GM18861 (cell line): ENCODE data around the gene RFPL1.

Experiments
- ATAC-seq: cut with Tn5 transposase; IDR thresholded peaks from one replicate; pipeline ENCODE4 v1.9.1; 2021; ENCODE audit not compliant: unreplicated experiment

RFPL1 gene

DNA sequence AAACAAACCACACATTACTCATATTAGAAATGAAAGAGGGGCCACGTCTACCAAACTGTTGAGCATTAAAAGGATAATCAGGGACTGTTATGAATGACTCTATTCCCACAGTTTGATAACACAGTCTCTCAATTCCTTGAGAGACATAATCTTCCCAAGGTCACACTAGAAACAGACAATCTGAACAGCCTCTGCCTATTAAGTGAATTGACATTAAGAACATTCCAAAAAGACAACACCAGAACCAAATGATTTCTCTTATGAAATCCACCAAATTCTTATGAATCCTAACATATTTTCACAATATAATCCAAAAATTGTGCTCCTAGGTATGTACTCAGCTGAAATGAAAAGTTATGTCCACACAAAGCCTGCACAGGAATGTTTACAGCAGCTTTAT, 4.6 kb downstream of the RFPL1 start:
- no peak for ATAC-seq

- ATAC-seq = no peak
These were observed 5.1 kb downstream of the RFPL1 start for GRCh38 chr22:29443452-29443851.

DNA sequence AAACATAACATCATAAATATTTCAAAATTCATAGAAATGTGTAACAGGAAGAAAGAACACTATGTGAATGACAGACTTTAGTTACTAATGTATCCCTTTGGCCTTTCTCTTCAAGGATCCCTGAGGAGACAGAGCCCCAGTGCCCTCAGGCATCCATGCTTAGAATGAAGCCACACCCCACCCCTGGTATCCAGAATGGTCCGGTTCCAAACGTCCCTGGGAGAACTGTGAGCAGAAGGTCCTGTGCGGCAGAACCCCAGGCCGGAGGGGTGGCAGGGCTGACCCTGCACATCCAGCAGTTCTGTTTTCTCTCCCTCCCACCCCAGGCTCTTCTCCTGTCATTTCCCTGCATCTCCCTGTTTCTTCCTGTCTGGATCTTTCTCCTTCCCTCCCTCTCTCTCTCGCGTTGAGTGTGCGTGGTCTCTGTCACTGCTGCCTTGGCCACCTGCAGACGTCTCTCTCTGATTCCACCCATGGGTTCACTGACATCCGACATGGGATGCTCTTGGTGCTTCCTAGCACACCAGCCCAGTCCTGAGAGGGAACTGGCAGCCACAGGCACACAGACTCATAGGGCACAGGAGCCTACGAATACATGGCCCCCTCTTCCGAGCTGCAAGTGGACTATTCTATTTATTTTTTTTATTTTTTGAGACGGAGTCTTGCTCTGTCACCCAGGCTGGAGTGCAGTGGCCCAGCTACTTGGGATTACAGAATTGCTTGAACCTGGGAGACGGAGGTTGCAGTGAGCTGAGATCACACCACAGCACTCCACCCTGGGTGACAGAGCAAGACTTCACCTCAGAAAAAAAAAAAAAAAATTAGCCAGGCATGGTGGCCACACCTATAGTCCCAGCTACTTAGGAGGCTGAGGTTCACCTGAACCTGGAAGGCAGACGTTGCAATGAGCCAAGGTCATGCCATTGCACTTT, 5.7 kb downstream of the RFPL1 start:
- ATAC-seq = no peak

- ATAC-seq = no peak
These were observed 7.1 kb downstream of the RFPL1 start for GRCh38 chr22:29445508-29445907.

DNA sequence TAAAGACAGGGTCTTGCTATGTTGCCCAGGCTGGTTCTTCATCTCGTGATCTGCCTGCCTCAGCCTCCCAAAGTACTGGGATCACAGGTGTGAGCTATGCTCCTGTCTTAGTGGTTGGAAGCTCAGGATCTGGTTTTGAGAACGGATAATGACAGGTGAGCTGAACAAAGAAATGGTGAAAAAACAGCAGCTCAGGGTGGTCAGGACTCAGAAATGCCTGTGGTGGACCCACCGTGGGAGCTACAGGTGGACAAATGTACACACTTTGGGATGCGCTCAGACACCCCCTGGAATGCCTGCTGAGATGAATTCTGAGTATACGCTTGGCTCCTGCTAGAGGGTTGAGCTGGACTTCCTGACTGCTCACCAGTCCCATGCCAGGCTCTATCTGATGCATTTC, 9.5 kb downstream of the RFPL1 start:
- ATAC-seq = no peak

- no peak for ATAC-seq
These were observed 11.0 kb downstream of the RFPL1 start for GRCh38 chr22:29449296-29449875.

- ATAC-seq = no peak
These were observed 11.8 kb downstream of the RFPL1 start for GRCh38 chr22:29450222-29450621.

DNA sequence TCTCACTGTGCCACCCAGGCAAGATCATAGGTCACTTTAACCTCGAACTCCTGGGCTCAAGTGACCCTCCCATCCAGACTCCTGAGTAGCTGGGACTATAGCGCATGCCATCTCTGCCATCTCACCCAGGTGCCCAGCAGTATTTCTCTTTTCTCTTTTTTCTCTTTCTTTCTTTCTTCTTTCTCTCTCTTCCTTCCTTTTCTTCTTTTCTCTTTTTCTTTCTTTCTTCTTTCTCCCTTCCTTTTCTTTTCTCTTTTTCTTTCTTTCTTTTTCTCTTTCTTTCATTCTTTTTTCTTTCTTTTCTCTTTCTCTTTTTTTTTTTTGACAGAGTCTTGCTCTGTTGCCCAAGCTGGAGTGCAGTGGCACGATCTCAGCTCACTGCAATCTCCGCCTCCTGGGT, 13.5 kb downstream of the RFPL1 start:
- ATAC-seq = no peak

- ATAC-seq = no peak
These were observed 15.9 kb downstream of the RFPL1 start for GRCh38 chr22:29454276-29454675.

GRCh38 chr22:29456211-29456671, 17.9 kb downstream of the RFPL1 start:
- ATAC-seq = no peak

DNA sequence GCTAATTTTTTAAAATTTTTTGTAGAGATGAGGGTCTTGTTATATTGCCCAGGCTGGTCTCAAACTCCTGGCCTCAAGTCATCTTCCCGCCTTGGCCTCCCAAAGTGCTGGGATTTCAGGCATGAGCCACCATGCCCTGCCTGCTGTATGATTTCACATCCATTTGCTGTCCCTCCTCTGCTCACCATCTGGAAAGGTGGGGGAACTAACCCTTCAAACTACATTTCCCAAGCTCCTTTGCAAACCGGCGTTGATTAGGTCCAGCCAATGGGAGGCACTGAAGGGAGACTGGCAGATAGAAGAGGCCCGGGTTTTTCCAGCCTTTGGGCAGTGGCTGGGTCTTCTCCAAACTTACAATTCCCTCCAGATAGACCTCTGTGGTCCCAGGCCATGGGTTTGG, 19.3 kb downstream of the RFPL1 start:
- no peak for ATAC-seq

GRCh38 chr22:29458551-29458950, 20.2 kb downstream of the RFPL1 start:
- no peak for ATAC-seq

- no peak for ATAC-seq
These were observed 21.4 kb downstream of the RFPL1 start for GRCh38 chr22:29459773-29460172.

DNA sequence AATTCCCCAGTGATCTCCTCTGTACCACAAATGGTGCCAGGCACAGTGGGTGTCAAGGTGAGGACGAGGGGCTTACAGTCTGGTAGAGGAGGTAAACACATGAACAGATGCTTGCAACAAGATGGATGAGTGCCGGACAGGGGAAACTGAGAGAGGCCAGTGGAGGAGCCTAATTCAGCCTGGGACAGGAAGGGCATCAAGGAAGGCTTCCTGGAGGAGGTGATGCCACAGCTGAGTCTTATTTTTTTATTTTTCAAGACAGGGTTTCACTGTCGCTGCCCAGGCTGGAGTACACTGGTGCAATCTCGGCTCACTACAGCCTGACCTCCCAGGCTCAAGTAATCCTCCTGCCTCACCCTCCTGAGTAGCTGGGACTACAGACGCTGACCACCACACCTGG, 22.9 kb downstream of the RFPL1 start:
- ATAC-seq = no peak

DNA sequence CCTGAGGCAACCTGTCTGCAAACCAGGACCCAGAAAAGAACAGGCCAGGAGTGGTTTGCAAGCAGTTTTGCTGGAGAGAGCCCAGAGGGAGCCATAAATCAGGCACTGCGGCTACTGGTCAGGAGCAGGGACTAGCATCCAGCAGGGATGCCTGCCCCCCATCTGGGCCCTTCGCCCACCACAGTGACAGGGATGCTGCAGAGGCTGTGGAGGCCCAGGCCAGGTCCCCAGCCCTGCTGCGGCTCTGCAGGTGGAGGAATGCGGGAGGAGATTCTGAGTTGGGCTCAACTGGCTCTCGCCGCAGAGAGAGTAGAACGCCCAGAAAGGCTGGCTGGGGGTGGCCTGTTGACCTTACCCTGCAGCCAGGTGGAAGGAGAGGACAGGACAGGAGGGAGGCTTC, 25.2 kb downstream of the RFPL1 start:
- ATAC-seq = no peak

- ATAC-seq = no peak
These were observed 26.2 kb downstream of the RFPL1 start for GRCh38 chr22:29464581-29464980.

- ATAC-seq = no peak
These were observed 31.4 kb downstream of the RFPL1 start for GRCh38 chr22:29469755-29470154.

DNA sequence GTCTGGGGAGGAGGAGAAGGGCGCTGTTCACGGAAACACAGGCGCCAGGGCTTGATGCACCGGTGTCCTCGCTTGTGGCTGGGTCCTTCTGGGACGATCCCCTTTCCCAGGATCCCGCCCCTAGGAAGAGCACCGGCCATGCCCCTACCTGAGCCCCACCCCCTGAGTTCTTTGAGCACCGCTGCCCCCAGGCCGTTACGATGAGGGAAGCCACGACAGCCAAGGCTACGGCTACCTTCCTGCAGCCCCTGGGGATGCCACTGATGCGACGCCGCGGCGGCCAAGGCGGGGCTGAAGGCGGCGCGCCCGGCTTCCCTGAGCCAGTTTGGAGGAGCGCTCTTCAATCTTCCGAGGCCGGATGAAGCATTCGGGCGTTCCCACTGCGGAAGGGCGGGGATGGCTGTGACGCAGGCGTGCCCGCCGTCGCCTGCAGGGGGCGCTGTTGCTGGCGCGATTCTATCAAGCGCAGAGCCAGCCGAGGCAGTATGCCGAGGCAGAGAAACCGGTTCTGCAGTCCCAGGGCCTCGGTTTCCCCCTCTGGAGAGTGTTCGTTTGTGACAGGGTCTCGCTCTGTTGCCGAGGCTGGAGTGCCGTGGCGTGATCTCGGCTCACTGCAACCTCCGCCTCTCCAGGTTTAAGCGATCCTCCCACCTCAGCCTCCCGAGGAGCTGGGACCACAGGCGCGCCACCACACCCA, 31.9 kb downstream of the RFPL1 start:
- no peak for ATAC-seq

GRCh38 chr22:29473001-29473400, 34.6 kb downstream of the RFPL1 start:
- no peak for ATAC-seq

- peak; percentile 55 for ATAC-seq
These were observed 37.2 kb downstream of the RFPL1 start for GRCh38 chr22:29475550-29475949.

DNA sequence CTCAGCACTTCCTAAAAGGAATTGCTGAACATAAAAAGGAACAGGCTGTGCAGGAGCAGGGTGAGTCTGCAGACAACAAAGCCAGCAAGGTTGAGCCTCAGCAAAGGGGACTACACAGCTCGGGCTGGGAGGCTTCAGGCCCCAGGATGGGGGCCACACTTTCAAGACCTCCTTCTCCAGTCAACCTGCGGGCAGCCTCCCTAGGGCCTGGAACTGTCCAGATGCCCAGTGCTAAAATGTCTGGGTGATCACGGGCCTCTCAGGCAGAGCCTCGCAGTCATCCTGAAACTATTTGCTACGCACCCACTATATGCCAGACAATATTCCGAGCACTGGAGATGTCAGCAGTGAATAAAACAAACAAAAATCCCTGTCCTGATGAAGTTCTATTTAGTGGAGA, 37.7 kb downstream of the RFPL1 start:
- no peak for ATAC-seq
